ENCODE results near the gene ATOSB.
"Not testable (repeated sequence)": the region's sequence is repeated elsewhere in the genome, so short reads cannot be mapped to it uniquely, and the experiment has no call there.

The ATOSB gene

GRCh38 chr9:35115680-35116538, at the start of gene ATOSB:
Gene ATOSB, minus strand, starts transcription at chr9:35115862. Its CDS starts 7,588 bp downstream, at chr9:35108274.
- Histone ChIP-seq H3K27ac (ENCODE audit: low read length) (peak within 1 kb of the TSS; percentile 83), H3K36me3 (ENCODE audit: control insufficient read depth in 2 of 2, insufficient read depth in 2 of 2, low read length in 2 of 2) (no peaks in the 10 kb centered on the region), H3K9me3 (ENCODE audit: control insufficient read depth in 2 of 2, low read length in 2 of 2) (no peaks in the 10 kb centered on the region), H3K4me3 (ENCODE audit: low read length in 2 of 2) (peak within 1 kb of the TSS; percentile 87 to 88), H3K4me1 (ENCODE audit: control insufficient read depth, insufficient read depth, low read length) (peaks cover 42% of the 10 kb centered on the region), H3K9ac (ENCODE audit: low read length in 2 of 2) (peak within 1 kb of the TSS; percentile 59 to 69), H3K27me3 (ENCODE audit: control insufficient read depth in 1 of 2, insufficient read depth in 2 of 2, low read length in 2 of 2) (no peaks in the 10 kb centered on the region)

GRCh38 chr9:35164711-35165110, 49.0 kb upstream of the ATOSB start:
- no peak overlapping the region for H3K9ac ChIP-seq (ENCODE audit: low read length in 2 of 2)
- no peak overlapping the region for H3K4me3 ChIP-seq (ENCODE audit: low read length in 2 of 2)
- no peaks in the 10 kb centered on the region for H3K4me1 ChIP-seq (ENCODE audit: control insufficient read depth, insufficient read depth, low read length)
- no peak overlapping the region for H3K27ac ChIP-seq (ENCODE audit: low read length)
- H3K9me3 ChIP-seq (ENCODE audit: control insufficient read depth in 2 of 2, low read length in 2 of 2), result no peaks in the 10 kb centered on the region
- H3K27me3 ChIP-seq (ENCODE audit: control insufficient read depth in 1 of 2, insufficient read depth in 2 of 2, low read length in 2 of 2), result no peaks in the 10 kb centered on the region
- no peaks in the 10 kb centered on the region for H3K36me3 ChIP-seq (ENCODE audit: control insufficient read depth in 2 of 2, insufficient read depth in 2 of 2, low read length in 2 of 2)

GRCh38 chr9:35163413-35163812, 47.8 kb upstream of the ATOSB start:
- H3K4me1 ChIP-seq (ENCODE audit: control insufficient read depth, insufficient read depth, low read length), result no peaks in the 10 kb centered on the region
- H3K36me3 ChIP-seq (ENCODE audit: control insufficient read depth in 2 of 2, insufficient read depth in 2 of 2, low read length in 2 of 2), result no peaks in the 10 kb centered on the region
- no peak overlapping the region for H3K27ac ChIP-seq (ENCODE audit: low read length)
- H3K4me3 ChIP-seq (ENCODE audit: low read length in 2 of 2), result peak overlapping the region in 1 of 2 donors; percentile 92
- no peaks in the 10 kb centered on the region for H3K9me3 ChIP-seq (ENCODE audit: control insufficient read depth in 2 of 2, low read length in 2 of 2)
- H3K9ac ChIP-seq (ENCODE audit: low read length in 2 of 2), result peak overlapping the region in 1 of 2 donors; percentile 80
- no peaks in the 10 kb centered on the region for H3K27me3 ChIP-seq (ENCODE audit: control insufficient read depth in 1 of 2, insufficient read depth in 2 of 2, low read length in 2 of 2)

- Histone ChIP-seq H3K27me3 (ENCODE audit: control insufficient read depth in 1 of 2, insufficient read depth in 2 of 2, low read length in 2 of 2) (no peaks in the 10 kb centered on the region), H3K9me3 (ENCODE audit: control insufficient read depth in 2 of 2, low read length in 2 of 2) (no peaks in the 10 kb centered on the region), H3K4me1 (ENCODE audit: control insufficient read depth, insufficient read depth, low read length) (no peaks in the 10 kb centered on the region), H3K9ac (ENCODE audit: low read length in 2 of 2) (peak overlapping the region; percentile 80 to 89), H3K36me3 (ENCODE audit: control insufficient read depth in 2 of 2, insufficient read depth in 2 of 2, low read length in 2 of 2) (no peaks in the 10 kb centered on the region), H3K27ac (ENCODE audit: low read length) (peak overlapping the region; percentile 89), H3K4me3 (ENCODE audit: low read length in 2 of 2) (peak overlapping the region; percentile 92 to 94)
Observed at GRCh38 chr9:35162605-35163315, 47.1 kb upstream of the ATOSB start.

- no peaks in the 10 kb centered on the region for H3K36me3 ChIP-seq (ENCODE audit: control insufficient read depth in 2 of 2, insufficient read depth in 2 of 2, low read length in 2 of 2)
- peak within 1 kb of the TSS; percentile 92 to 94 for H3K4me3 ChIP-seq (ENCODE audit: low read length in 2 of 2)
- no peaks in the 10 kb centered on the region for H3K4me1 ChIP-seq (ENCODE audit: control insufficient read depth, insufficient read depth, low read length)
- no peaks in the 10 kb centered on the region for H3K9me3 ChIP-seq (ENCODE audit: control insufficient read depth in 2 of 2, low read length in 2 of 2)
- H3K27ac ChIP-seq (ENCODE audit: low read length), result peak within 1 kb of the TSS; percentile 89
- peak within 1 kb of the TSS; percentile 80 to 89 for H3K9ac ChIP-seq (ENCODE audit: low read length in 2 of 2)
- H3K27me3 ChIP-seq (ENCODE audit: control insufficient read depth in 1 of 2, insufficient read depth in 2 of 2, low read length in 2 of 2), result no peaks in the 10 kb centered on the region
Observed at GRCh38 chr9:35161713-35162604, 46.3 kb upstream of the ATOSB start, which contains the start of gene UNC13B. Gene UNC13B, plus strand, starts transcription at chr9:35162009. Its CDS starts 275 bp downstream, at chr9:35162284.

- H3K27ac ChIP-seq (ENCODE audit: low read length), result no peak overlapping the region
- H3K4me3 ChIP-seq (ENCODE audit: low read length in 2 of 2), result no peak overlapping the region
- H3K9ac ChIP-seq (ENCODE audit: low read length in 2 of 2), result no peak overlapping the region
- H3K4me1 ChIP-seq (ENCODE audit: control insufficient read depth, insufficient read depth, low read length), result no peaks in the 10 kb centered on the region
- no peaks in the 10 kb centered on the region for H3K27me3 ChIP-seq (ENCODE audit: control insufficient read depth in 1 of 2, insufficient read depth in 2 of 2, low read length in 2 of 2)
- no peaks in the 10 kb centered on the region for H3K9me3 ChIP-seq (ENCODE audit: control insufficient read depth in 2 of 2, low read length in 2 of 2)
- H3K36me3 ChIP-seq (ENCODE audit: control insufficient read depth in 2 of 2, insufficient read depth in 2 of 2, low read length in 2 of 2), result no peaks in the 10 kb centered on the region
Observed at GRCh38 chr9:35158501-35159280, 43.0 kb upstream of the ATOSB start.

GRCh38 chr9:35157836-35158235, 42.2 kb upstream of the ATOSB start:
- not testable (repeated sequence) for H3K4me3 ChIP-seq (ENCODE audit: low read length in 2 of 2)

GRCh38 chr9:35156781-35157180, 41.1 kb upstream of the ATOSB start:
- no peak overlapping the region for H3K4me3 ChIP-seq (ENCODE audit: low read length in 2 of 2)
- no peak overlapping the region for H3K9ac ChIP-seq (ENCODE audit: low read length in 2 of 2)
- H3K27me3 ChIP-seq (ENCODE audit: control insufficient read depth in 1 of 2, insufficient read depth in 2 of 2, low read length in 2 of 2), result no peaks in the 10 kb centered on the region
- H3K4me1 ChIP-seq (ENCODE audit: control insufficient read depth, insufficient read depth, low read length), result no peaks in the 10 kb centered on the region
- H3K27ac ChIP-seq (ENCODE audit: low read length), result no peak overlapping the region
- no peaks in the 10 kb centered on the region for H3K9me3 ChIP-seq (ENCODE audit: control insufficient read depth in 2 of 2, low read length in 2 of 2)
- H3K36me3 ChIP-seq (ENCODE audit: control insufficient read depth in 2 of 2, insufficient read depth in 2 of 2, low read length in 2 of 2), result no peaks in the 10 kb centered on the region

More at GRCh38 chr9:35157836-35158235, 42.2 kb upstream of the ATOSB start:
- not testable (repeated sequence) for H3K4me1 ChIP-seq (ENCODE audit: control insufficient read depth, insufficient read depth, low read length); H3K27me3 ChIP-seq (ENCODE audit: control insufficient read depth in 1 of 2, insufficient read depth in 2 of 2, low read length in 2 of 2); H3K27ac ChIP-seq (ENCODE audit: low read length); H3K9ac ChIP-seq (ENCODE audit: low read length in 2 of 2); H3K9me3 ChIP-seq (ENCODE audit: control insufficient read depth in 2 of 2, low read length in 2 of 2); H3K36me3 ChIP-seq (ENCODE audit: control insufficient read depth in 2 of 2, insufficient read depth in 2 of 2, low read length in 2 of 2)

GRCh38 chr9:35152926-35153325, 37.3 kb upstream of the ATOSB start:
- H3K36me3 ChIP-seq (ENCODE audit: control insufficient read depth in 2 of 2, insufficient read depth in 2 of 2, low read length in 2 of 2), result no peaks in the 10 kb centered on the region
- H3K27me3 ChIP-seq (ENCODE audit: control insufficient read depth in 1 of 2, insufficient read depth in 2 of 2, low read length in 2 of 2), result no peaks in the 10 kb centered on the region
- no peak overlapping the region for H3K4me3 ChIP-seq (ENCODE audit: low read length in 2 of 2)
- no peak overlapping the region for H3K9ac ChIP-seq (ENCODE audit: low read length in 2 of 2)
- H3K9me3 ChIP-seq (ENCODE audit: control insufficient read depth in 2 of 2, low read length in 2 of 2), result no peaks in the 10 kb centered on the region
- H3K4me1 ChIP-seq (ENCODE audit: control insufficient read depth, insufficient read depth, low read length), result no peaks in the 10 kb centered on the region
- no peak overlapping the region for H3K27ac ChIP-seq (ENCODE audit: low read length)

All from stomach smooth muscle (tissue), 2 donors.